Gastrocnemius medialis (tissue), 4 donors: ENCODE results near the gene CCDC158.

Experiments
- CTCF ChIP-seq, 5 experiments: fragments of 450-650 bp in 3 of 5; fragments of 200-600 bp in 2 of 5; sonication (generic) in 2 of 5; IDR thresholded peaks in 4 of 5; conservative IDR thresholded peaks in 1 of 5; 1 replicate in 4 of 5; 2 replicates in 1 of 5; pipeline ENCODE4 v1.5.1; 2016 to 2019; ENCODE audit warnings: antibody characterized with exemption in 5 of 5, mild to moderate bottlenecking in 3 of 5, moderate library complexity in 3 of 5
- POLR2A ChIP-seq, 2 donors: fragments of 450-650 bp; IDR thresholded peaks; one replicate each; pipeline ENCODE4 v1.6.1; 2017; ENCODE audit warnings: antibody characterized with exemption in 2 of 2, mild to moderate bottlenecking in 2 of 2, moderate library complexity in 2 of 2

- TF ChIP-seq CTCF (IDR thresholded peaks at IDR 0.05 in 4 of 5, conservative IDR thresholded peaks at IDR 0.05 in 1 of 5) = no peak
- no peak for TF ChIP-seq POLR2A (IDR thresholded peaks at IDR 0.05)
Measured at GRCh38 chr4:76312457-76312856, 108.5 kb downstream of the CCDC158 start.
